Gastrocnemius medialis (tissue), 4 donors: ENCODE measurements around the gene ACBD6. TPM values are rescaled to one million over a fixed set of nuclear protein-coding genes. Genes with fewer than 3 reads are reported as not detected.

Experiments used
- ATAC-seq, 2 donors: fragments of 150-250 bp; one replicate each; pipeline ENCODE4 v1.9.1; 2016
- DNase-seq, 2 donors: peaks; one replicate each; pipeline ENCODE4 v3.0.0-alpha.2; 2019
- H3K27ac ChIP-seq, 4 donors: fragments of 200-600 bp; sonication (generic); 1 replicate in 1 of 4; 2 replicates in 3 of 4; pipeline ENCODE4 v1.5.1; 2016 to 2018; ENCODE audit warnings: mild to moderate bottlenecking in 2 of 4, moderate library complexity in 1 of 4
- H3K27me3 ChIP-seq, 3 donors: fragments of 200-600 bp; sonication (generic) in 2 of 3; 1 replicate in 1 of 3; 2 replicates in 2 of 3; pipeline versions ENCODE4 v1.5.1 to v1.6.0; 2016 to 2019; ENCODE audit warnings: mild to moderate bottlenecking in 1 of 3, moderate library complexity in 1 of 3
- H3K36me3 ChIP-seq, 2 donors: fragments of 200-600 bp; sonication (generic) in 1 of 2; one replicate each; pipeline ENCODE4 v1.5.1; 2017 to 2018
- H3K4me1 ChIP-seq, 2 donors: fragments of 200-600 bp; sonication (generic) in 1 of 2; one replicate each; pipeline ENCODE4 v1.5.1; 2016 to 2017; ENCODE audit warnings: mild to moderate bottlenecking in 2 of 2
- H3K4me3 ChIP-seq, 4 donors: fragments of 200-600 bp; sonication (generic) in 3 of 4; 1 replicate in 1 of 4; 2 replicates in 3 of 4; pipeline ENCODE4 v1.5.1; 2016 to 2019; ENCODE audit warnings: mild to moderate bottlenecking in 2 of 4
- H3K9me3 ChIP-seq, 3 donors: fragments of 200-600 bp; sonication (generic) in 2 of 3; 1 replicate in 1 of 3; 2 replicates in 2 of 3; pipeline ENCODE4 v1.5.1; 2016 to 2019
- POLR2A ChIP-seq, 2 donors: fragments of 450-650 bp; IDR thresholded peaks; one replicate each; pipeline ENCODE4 v1.6.1; 2017; ENCODE audit warnings: antibody characterized with exemption in 2 of 2, mild to moderate bottlenecking in 2 of 2, moderate library complexity in 2 of 2
- in situ Hi-C, 4 donors: fragments of 200-750 bp; cut with MboI; loops; one replicate each; pipeline versions ENCODE4 v1.15.0 to v1.8.0; 2017; ENCODE audit warnings: low sequenced_read_pairs in 4 of 4
- intact Hi-C: fragments of 100-400 bp; cut with DNase I; formaldehyde crosslinking; loops from one replicate; pipeline ENCODE4 v1.15.1; 2023; ENCODE audit warnings: low total_unique reads
- total RNA-seq, 4 donors: library from RNA; depleted of rRNA; stranded (reverse); fragments of >200 nt; gene quantifications; one replicate each; pipeline versions ENCODE4 v1.1.0 to v1.2.3, GENCODE V29; 2016
- TF ChIP-seq, protein P1 (sequence below), 5 experiments: fragments of 450-650 bp in 3 of 5; fragments of 200-600 bp in 2 of 5; sonication (generic) in 2 of 5; IDR thresholded peaks in 4 of 5; conservative IDR thresholded peaks in 1 of 5; 1 replicate in 4 of 5; 2 replicates in 1 of 5; pipeline ENCODE4 v1.5.1; 2016 to 2019; ENCODE audit warnings: antibody characterized with exemption in 5 of 5, mild to moderate bottlenecking in 3 of 5, moderate library complexity in 3 of 5

Gene ACBD6
- total RNA-seq, 4 donors from 2014 or later: 15.0 to 27.4 (median 19.1) TPM

DNA sequence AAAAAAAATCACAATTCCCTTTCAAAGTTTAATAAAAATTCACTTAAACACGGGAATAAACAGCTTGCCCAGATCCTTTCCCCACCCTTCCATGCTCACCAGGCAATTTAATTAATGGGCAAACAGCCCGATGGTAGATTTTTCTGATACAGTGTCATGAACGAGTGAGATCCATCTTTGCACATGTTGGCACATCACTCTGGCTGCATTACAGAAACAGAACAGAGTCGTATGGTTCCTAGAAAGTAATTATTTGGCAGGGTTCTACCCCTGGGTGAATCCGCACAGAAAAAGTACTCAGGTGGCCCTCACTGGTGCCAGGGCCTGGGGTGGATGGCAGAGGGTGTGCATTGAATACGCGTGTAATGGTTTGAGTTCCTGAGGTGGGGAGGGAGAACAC is 31.8 kb upstream of the ACBD6 start:
- Histone ChIP-seq H3K36me3 (no peaks in the 10 kb centered on the region), H3K27me3 (no peaks in the 10 kb centered on the region), H3K27ac (no peak overlapping the region), H3K4me1 (peaks cover 0 to 5% of the 10 kb centered on the region in 2 donors), H3K9me3 (no peaks in the 10 kb centered on the region), H3K4me3 (no peak overlapping the region)
- DNase-seq (no peak), ATAC-seq (peak in 1 of 2 donors; percentile 21)
- TF ChIP-seq POLR2A (IDR thresholded peaks at IDR 0.05): no peak
- TF ChIP-seq, protein P1, sequence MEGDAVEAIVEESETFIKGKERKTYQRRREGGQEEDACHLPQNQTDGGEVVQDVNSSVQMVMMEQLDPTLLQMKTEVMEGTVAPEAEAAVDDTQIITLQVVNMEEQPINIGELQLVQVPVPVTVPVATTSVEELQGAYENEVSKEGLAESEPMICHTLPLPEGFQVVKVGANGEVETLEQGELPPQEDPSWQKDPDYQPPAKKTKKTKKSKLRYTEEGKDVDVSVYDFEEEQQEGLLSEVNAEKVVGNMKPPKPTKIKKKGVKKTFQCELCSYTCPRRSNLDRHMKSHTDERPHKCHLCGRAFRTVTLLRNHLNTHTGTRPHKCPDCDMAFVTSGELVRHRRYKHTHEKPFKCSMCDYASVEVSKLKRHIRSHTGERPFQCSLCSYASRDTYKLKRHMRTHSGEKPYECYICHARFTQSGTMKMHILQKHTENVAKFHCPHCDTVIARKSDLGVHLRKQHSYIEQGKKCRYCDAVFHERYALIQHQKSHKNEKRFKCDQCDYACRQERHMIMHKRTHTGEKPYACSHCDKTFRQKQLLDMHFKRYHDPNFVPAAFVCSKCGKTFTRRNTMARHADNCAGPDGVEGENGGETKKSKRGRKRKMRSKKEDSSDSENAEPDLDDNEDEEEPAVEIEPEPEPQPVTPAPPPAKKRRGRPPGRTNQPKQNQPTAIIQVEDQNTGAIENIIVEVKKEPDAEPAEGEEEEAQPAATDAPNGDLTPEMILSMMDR (IDR thresholded peaks at IDR 0.05 in 4 of 5, conservative IDR thresholded peaks at IDR 0.05 in 1 of 5): no peak
- intact Hi-C loops (loop anchor here (5.0 kb wide), 2 partner anchors 98 to 328 kb away; partner anchors contain the start of gene XPR1), in situ Hi-C loops (no loop called here)

DNA sequence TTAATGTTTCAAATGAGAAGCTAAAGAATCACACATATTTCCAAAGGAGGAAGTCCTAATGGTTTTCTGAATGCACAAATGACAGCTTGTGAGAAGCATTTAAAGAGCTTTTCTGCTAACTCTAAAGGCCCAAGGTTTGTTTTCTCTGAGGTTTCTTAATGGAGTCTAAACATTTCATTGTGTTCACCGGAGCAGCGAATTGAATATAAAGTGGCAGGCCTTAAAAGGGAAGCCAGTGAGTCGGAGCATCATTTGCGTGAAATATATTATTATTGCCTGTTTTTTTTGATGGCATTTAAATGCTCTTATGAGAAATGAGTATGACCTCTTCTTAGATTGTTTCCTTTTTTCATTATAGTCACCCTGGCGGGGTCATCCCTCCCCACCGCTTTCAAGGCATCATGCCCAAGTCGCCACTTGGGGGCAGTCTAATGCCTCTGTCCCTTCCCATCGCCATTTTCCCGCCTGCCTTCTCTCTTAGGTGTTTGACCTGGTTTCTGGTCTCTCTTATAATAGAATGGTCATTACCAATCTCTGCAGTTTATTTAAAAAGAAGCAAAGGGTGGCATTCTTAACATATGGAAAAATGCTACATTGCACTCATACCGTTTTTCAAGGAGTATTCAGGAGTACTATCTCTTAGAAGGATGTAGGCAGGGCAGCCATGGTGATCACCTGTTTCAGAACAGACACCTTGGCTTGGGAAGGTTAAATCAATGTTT is 31.1 kb upstream of the ACBD6 start:
- intact Hi-C loops: loop anchor here (5.0 kb wide), 2 partner anchors 99 to 329 kb away; partner anchors contain the start of gene XPR1
- DNase-seq (peak; percentile 26 to 28), ATAC-seq (peak; percentile 58 to 72)
- Histone ChIP-seq H3K27ac (no peak overlapping the region), H3K9me3 (no peaks in the 10 kb centered on the region), H3K4me3 (no peak overlapping the region), H3K36me3 (no peaks in the 10 kb centered on the region), H3K4me1 (peaks cover 0 to 10% of the 10 kb centered on the region in 2 donors), H3K27me3 (no peaks in the 10 kb centered on the region)
- TF ChIP-seq, protein P1 (IDR thresholded peaks at IDR 0.05 in 4 of 5, conservative IDR thresholded peaks at IDR 0.05 in 1 of 5): peak; percentile 65 to 80 (median 76)
- TF ChIP-seq POLR2A (IDR thresholded peaks at IDR 0.05): no peak
- in situ Hi-C loops: no loop called here

DNA sequence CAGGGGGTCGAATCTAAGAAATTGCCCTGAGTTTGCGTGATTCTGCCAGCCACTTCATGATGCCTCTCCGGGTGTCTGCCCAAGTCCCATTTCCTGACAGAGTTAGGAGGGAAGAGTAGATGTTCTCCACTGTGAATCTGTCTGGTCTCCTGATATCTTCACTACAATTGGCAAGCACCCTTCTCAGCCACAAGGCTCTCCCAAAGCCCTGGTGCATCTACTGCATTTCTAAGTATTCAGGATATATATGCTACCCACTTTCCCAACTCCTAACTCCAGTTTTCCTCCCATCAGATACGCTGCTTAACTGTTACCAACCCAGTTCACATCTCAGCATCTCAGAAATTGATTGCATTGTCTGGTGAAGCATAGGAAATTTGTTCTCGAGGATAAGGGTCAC is 30.5 kb upstream of the ACBD6 start:
- Histone ChIP-seq H3K9me3 (no peaks in the 10 kb centered on the region), H3K4me1 (peaks cover 0 to 16% of the 10 kb centered on the region in 2 donors), H3K27me3 (no peaks in the 10 kb centered on the region), H3K36me3 (no peaks in the 10 kb centered on the region), H3K4me3 (no peak overlapping the region), H3K27ac (no peak overlapping the region)
- DNase-seq (no peak), ATAC-seq (no peak)
- in situ Hi-C loops (no loop called here), intact Hi-C loops (loop anchor here (5.0 kb wide), 2 partner anchors 99 to 329 kb away; partner anchors contain the start of gene XPR1)
- TF ChIP-seq POLR2A (IDR thresholded peaks at IDR 0.05): no peak
- TF ChIP-seq, protein P1 (IDR thresholded peaks at IDR 0.05 in 4 of 5, conservative IDR thresholded peaks at IDR 0.05 in 1 of 5): no peak

DNA sequence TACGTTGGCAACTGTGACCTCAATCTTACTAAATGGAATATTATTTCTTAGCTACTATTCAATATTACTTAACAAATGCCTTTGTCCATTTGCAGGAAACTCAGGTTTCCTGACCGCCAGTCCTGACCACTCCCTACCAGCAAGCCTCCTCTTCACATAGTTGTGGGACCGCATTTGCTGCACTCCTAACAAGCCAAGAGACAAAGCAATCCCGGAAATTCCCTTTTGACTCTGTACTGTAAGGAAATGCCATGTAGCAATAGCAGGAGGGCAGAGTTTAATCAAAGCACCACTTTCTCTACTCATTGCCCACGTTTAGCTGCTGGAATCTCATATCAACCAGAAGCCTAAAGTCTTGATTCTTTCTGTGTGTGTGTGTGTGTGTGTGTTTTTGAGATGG is 28.1 kb upstream of the ACBD6 start:
- H3K27me3 ChIP-seq: no peaks in the 10 kb centered on the region
- H3K36me3 ChIP-seq: no peaks in the 10 kb centered on the region
- H3K4me3 ChIP-seq: no peak overlapping the region
- H3K4me1 ChIP-seq: peaks cover 0 to 22% of the 10 kb centered on the region in 2 donors
- intact Hi-C loops (loop anchor here (5.0 kb wide), 2 partner anchors 102 to 332 kb away; partner anchors contain the start of gene XPR1), in situ Hi-C loops (no loop called here)
- ATAC-seq (peak; percentile 29 to 76), DNase-seq (no peak)
- H3K9me3 ChIP-seq: no peaks in the 10 kb centered on the region
- H3K27ac ChIP-seq: peak overlapping the region in 2 of 4 donors; percentile 50 to 61
- TF ChIP-seq, protein P1 (IDR thresholded peaks at IDR 0.05 in 4 of 5, conservative IDR thresholded peaks at IDR 0.05 in 1 of 5): no peak
- no peak for TF ChIP-seq POLR2A (IDR thresholded peaks at IDR 0.05)
